Measurements from ENCODE around the gene SETD4.

DNA sequence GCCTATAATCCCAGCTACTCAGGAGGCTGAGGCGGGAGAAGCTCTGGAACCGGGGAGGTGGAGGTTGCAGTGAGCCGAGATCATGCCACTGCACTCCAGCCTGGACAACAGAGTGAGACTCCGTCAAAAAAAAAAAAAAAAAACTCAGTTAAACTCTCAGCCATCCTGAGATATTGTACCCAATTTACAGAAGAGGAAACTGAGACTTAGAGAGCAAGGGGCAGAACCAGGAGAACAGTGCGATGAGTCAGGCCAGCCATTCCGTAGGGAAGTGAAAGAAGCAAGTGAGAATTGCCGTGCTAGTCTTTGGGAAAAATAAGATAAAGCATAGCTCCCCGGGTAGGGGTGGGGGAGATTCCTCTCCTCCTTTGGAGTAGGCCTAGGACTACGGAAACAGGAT lies 69.7 kb downstream of the SETD4 start:
- TF ChIP-seq, protein P1, sequence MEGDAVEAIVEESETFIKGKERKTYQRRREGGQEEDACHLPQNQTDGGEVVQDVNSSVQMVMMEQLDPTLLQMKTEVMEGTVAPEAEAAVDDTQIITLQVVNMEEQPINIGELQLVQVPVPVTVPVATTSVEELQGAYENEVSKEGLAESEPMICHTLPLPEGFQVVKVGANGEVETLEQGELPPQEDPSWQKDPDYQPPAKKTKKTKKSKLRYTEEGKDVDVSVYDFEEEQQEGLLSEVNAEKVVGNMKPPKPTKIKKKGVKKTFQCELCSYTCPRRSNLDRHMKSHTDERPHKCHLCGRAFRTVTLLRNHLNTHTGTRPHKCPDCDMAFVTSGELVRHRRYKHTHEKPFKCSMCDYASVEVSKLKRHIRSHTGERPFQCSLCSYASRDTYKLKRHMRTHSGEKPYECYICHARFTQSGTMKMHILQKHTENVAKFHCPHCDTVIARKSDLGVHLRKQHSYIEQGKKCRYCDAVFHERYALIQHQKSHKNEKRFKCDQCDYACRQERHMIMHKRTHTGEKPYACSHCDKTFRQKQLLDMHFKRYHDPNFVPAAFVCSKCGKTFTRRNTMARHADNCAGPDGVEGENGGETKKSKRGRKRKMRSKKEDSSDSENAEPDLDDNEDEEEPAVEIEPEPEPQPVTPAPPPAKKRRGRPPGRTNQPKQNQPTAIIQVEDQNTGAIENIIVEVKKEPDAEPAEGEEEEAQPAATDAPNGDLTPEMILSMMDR (IDR thresholded peaks at IDR 0.05; ENCODE audit: low read length), result no peak
- no peak for TF ChIP-seq EZH2 (optimal IDR thresholded peaks at IDR 0.05; ENCODE audit: low read depth, low read length)
